Measurements from ENCODE around the gene CDK4. TPM values are rescaled to one million over a fixed set of nuclear protein-coding genes. Genes with fewer than 3 reads are reported as not detected.

CDK4 gene
- total RNA-seq, 2 donors from 2014 or later, result 132 to 242 TPM

GRCh38 chr12:57766464-57767304 lies 14.6 kb upstream of the CDK4 start, which contains the start of gene CYP27B1:
Gene CYP27B1, minus strand, starts transcription at chr12:57767078. Its CDS starts 37 bp downstream, at chr12:57767041.
- H3K4me3 Mint-ChIP-seq, result peak within 1 kb of the TSS; percentile 93
- H3K27me3 Mint-ChIP-seq, result no peaks in the 10 kb centered on the region
- H3K36me3 Mint-ChIP-seq (ENCODE audit: low read depth), result peaks cover 80% of the 10 kb centered on the region
- ATAC-seq (replicated peaks), result peak; percentile 20
- peak within 1 kb of the TSS; percentile 25 for H3K27ac Mint-ChIP-seq
- peaks cover 30% of the 10 kb centered on the region for H3K4me1 Mint-ChIP-seq
- H3K9me3 Mint-ChIP-seq, result no peaks in the 10 kb centered on the region

GRCh38 chr12:57765698-57766463 lies 13.8 kb upstream of the CDK4 start:
- Mint-ChIP-seq H3K9me3 (no peaks in the 10 kb centered on the region), H3K27ac (peak overlapping the region; percentile 67), H3K27me3 (no peaks in the 10 kb centered on the region), H3K4me3 (peak overlapping the region; percentile 93), H3K36me3 (ENCODE audit: low read depth) (peaks cover 81% of the 10 kb centered on the region), H3K4me1 (peaks cover 23% of the 10 kb centered on the region)
- ATAC-seq (replicated peaks), result peak; percentile 30

GRCh38 chr12:57765003-57765697 lies 13.0 kb upstream of the CDK4 start:
- peaks cover 15% of the 10 kb centered on the region for H3K4me1 Mint-ChIP-seq
- H3K9me3 Mint-ChIP-seq, result no peaks in the 10 kb centered on the region
- peak overlapping the region; percentile 67 for H3K27ac Mint-ChIP-seq
- no peaks in the 10 kb centered on the region for H3K27me3 Mint-ChIP-seq
- peak; percentile 80 for ATAC-seq (replicated peaks)
- H3K4me3 Mint-ChIP-seq, result peak overlapping the region; percentile 93
- peaks cover 81% of the 10 kb centered on the region for H3K36me3 Mint-ChIP-seq (ENCODE audit: low read depth)

GRCh38 chr12:57764662-57765002 lies 12.5 kb upstream of the CDK4 start:
- no peaks in the 10 kb centered on the region for H3K9me3 Mint-ChIP-seq
- H3K27me3 Mint-ChIP-seq, result no peaks in the 10 kb centered on the region
- peak; percentile 22 for ATAC-seq (replicated peaks)
- H3K36me3 Mint-ChIP-seq (ENCODE audit: low read depth), result peaks cover 81% of the 10 kb centered on the region
- H3K27ac Mint-ChIP-seq, result peak overlapping the region; percentile 67
- H3K4me3 Mint-ChIP-seq, result peak overlapping the region; percentile 93
- peaks cover 14% of the 10 kb centered on the region for H3K4me1 Mint-ChIP-seq

- Mint-ChIP-seq H3K27ac (peak overlapping the region; percentile 67), H3K4me3 (peak overlapping the region; percentile 93), H3K9me3 (no peaks in the 10 kb centered on the region), H3K36me3 (ENCODE audit: low read depth) (peaks cover 80% of the 10 kb centered on the region), H3K4me1 (peaks cover 19% of the 10 kb centered on the region), H3K27me3 (no peaks in the 10 kb centered on the region)
- ATAC-seq (replicated peaks), result no peak
These were observed 12.0 kb upstream of the CDK4 start for GRCh38 chr12:57763881-57764661.

GRCh38 chr12:57762463-57762862 lies 10.4 kb upstream of the CDK4 start:
- Mint-ChIP-seq H3K36me3 (ENCODE audit: low read depth) (peaks cover 76% of the 10 kb centered on the region), H3K4me1 (peaks cover 19% of the 10 kb centered on the region), H3K27me3 (no peaks in the 10 kb centered on the region), H3K27ac (no peak overlapping the region), H3K4me3 (no peak overlapping the region), H3K9me3 (no peaks in the 10 kb centered on the region)
- no peak for ATAC-seq (replicated peaks)

- peaks cover 24% of the 10 kb centered on the region for H3K4me1 Mint-ChIP-seq
- H3K9me3 Mint-ChIP-seq, result no peaks in the 10 kb centered on the region
- H3K27ac Mint-ChIP-seq, result no peak overlapping the region
- H3K27me3 Mint-ChIP-seq, result no peaks in the 10 kb centered on the region
- no peak overlapping the region for H3K4me3 Mint-ChIP-seq
- no peak for ATAC-seq (replicated peaks)
- H3K36me3 Mint-ChIP-seq (ENCODE audit: low read depth), result peaks cover 83% of the 10 kb centered on the region
These were observed 9.4 kb upstream of the CDK4 start for GRCh38 chr12:57761391-57761998.

GRCh38 chr12:57760347-57760982 lies 8.4 kb upstream of the CDK4 start:
- H3K4me1 Mint-ChIP-seq, result peaks cover 29% of the 10 kb centered on the region
- H3K27me3 Mint-ChIP-seq, result no peaks in the 10 kb centered on the region
- H3K4me3 Mint-ChIP-seq, result no peak overlapping the region
- no peak for ATAC-seq (replicated peaks)
- H3K27ac Mint-ChIP-seq, result no peak overlapping the region
- H3K36me3 Mint-ChIP-seq (ENCODE audit: low read depth), result peaks cover 86% of the 10 kb centered on the region
- H3K9me3 Mint-ChIP-seq, result no peaks in the 10 kb centered on the region

GRCh38 chr12:57759360-57759980 lies 7.4 kb upstream of the CDK4 start:
- no peaks in the 10 kb centered on the region for H3K9me3 Mint-ChIP-seq
- ATAC-seq (replicated peaks), result peak; percentile 15
- no peaks in the 10 kb centered on the region for H3K27me3 Mint-ChIP-seq
- peak overlapping the region; percentile 9 for H3K4me3 Mint-ChIP-seq
- no peak overlapping the region for H3K27ac Mint-ChIP-seq
- H3K4me1 Mint-ChIP-seq, result peaks cover 33% of the 10 kb centered on the region
- peaks cover 76% of the 10 kb centered on the region for H3K36me3 Mint-ChIP-seq (ENCODE audit: low read depth)

GRCh38 chr12:57758552-57759359 lies 6.6 kb upstream of the CDK4 start:
- H3K9me3 Mint-ChIP-seq, result no peaks in the 10 kb centered on the region
- peaks cover 34% of the 10 kb centered on the region for H3K4me1 Mint-ChIP-seq
- no peaks in the 10 kb centered on the region for H3K27me3 Mint-ChIP-seq
- no peak for ATAC-seq (replicated peaks)
- no peak overlapping the region for H3K27ac Mint-ChIP-seq
- peaks cover 69% of the 10 kb centered on the region for H3K36me3 Mint-ChIP-seq (ENCODE audit: low read depth)
- no peak overlapping the region for H3K4me3 Mint-ChIP-seq

- no peak for ATAC-seq (replicated peaks)
- Mint-ChIP-seq H3K27ac (no peak overlapping the region), H3K36me3 (ENCODE audit: low read depth) (peaks cover 59% of the 10 kb centered on the region), H3K27me3 (no peaks in the 10 kb centered on the region), H3K4me3 (no peak overlapping the region), H3K9me3 (no peaks in the 10 kb centered on the region), H3K4me1 (peaks cover 38% of the 10 kb centered on the region)
These were observed 5.7 kb upstream of the CDK4 start for GRCh38 chr12:57757771-57758170.
